Neural cell (in vitro differentiated cells): ENCODE data around the gene PROSER2. TPM values are rescaled to one million over a fixed set of nuclear protein-coding genes. Genes with fewer than 3 reads are reported as not detected.

Experiments used
- H2AFZ ChIP-seq: fragments of 200-600, 300-800 bp; sonication (generic), shearing (Covaris generic); 2 replicates; pipeline ENCODE4 v1.6.0; 2014; ENCODE audit warnings: low read depth, mild to moderate bottlenecking, antibody characterized with exemption, low read length, moderate library complexity
- H3F3A ChIP-seq: fragments of 200-600 bp; shearing (Covaris generic); 2 replicates; pipeline ENCODE4 v1.6.1; 2016; ENCODE audit warnings: mild to moderate bottlenecking, moderate library complexity, mixed read lengths, antibody characterized with exemption, low read length; ENCODE audit not compliant: insufficient read depth, poor library complexity, severe bottlenecking
- H3K27ac ChIP-seq: fragments of 200-600, 300-800 bp; sonication (generic), shearing (Covaris generic); 2 replicates; pipeline ENCODE4 v1.5.1; 2014; ENCODE audit warnings: mild to moderate bottlenecking, low read length, moderate library complexity
- H3K27me3 ChIP-seq: fragments of 300-800, 200-600 bp; sonication (generic), shearing (Covaris generic); 2 replicates; pipeline ENCODE4 v1.6.0; 2014; ENCODE audit warnings: mild to moderate bottlenecking, low read depth, low read length, moderate library complexity; ENCODE audit not compliant: insufficient read depth
- H3K36me3 ChIP-seq: fragments of 300-800, 200-600 bp; sonication (generic), shearing (Covaris generic); 2 replicates; pipeline ENCODE4 v1.5.1; 2014; ENCODE audit warnings: mild to moderate bottlenecking, antibody characterized with exemption, low read length, moderate library complexity; ENCODE audit not compliant: insufficient read depth
- H3K4me2 ChIP-seq: fragments of 300-800, 200-600 bp; sonication (generic), shearing (Covaris generic); 2 replicates; pipeline ENCODE4 v1.6.0; 2014; ENCODE audit warnings: mild to moderate bottlenecking, low read length
- H3K4me3 ChIP-seq: fragments of 300-800, 200-600 bp; sonication (generic), shearing (Covaris generic); 2 replicates; pipeline ENCODE4 v1.5.1; 2014; ENCODE audit warnings: mild to moderate bottlenecking, low read length, moderate library complexity
- H3K79me2 ChIP-seq: fragments of 200-600 bp; shearing (Covaris generic); replicated peaks from 2 replicates; pipeline ENCODE4 v1.6.0; 2014; ENCODE audit warnings: mild to moderate bottlenecking, low read length, moderate library complexity; ENCODE audit not compliant: insufficient read depth
- H3K9ac ChIP-seq: fragments of 300-800, 200-600 bp; sonication (generic), shearing (Covaris generic); 2 replicates; pipeline ENCODE4 v1.6.1; 2016; ENCODE audit warnings: mild to moderate bottlenecking, low read length, mixed read lengths
- H3K9me2 ChIP-seq: fragments of 200-600 bp; shearing (Covaris generic); 2 replicates; pipeline ENCODE4 v1.6.1; 2016; ENCODE audit warnings: mild to moderate bottlenecking, low read length, mixed read lengths; ENCODE audit not compliant: insufficient read depth
- H3K9me3 ChIP-seq: fragments of 200-600, 300-800 bp; sonication (generic), shearing (Covaris generic); 2 replicates; pipeline ENCODE4 v1.6.1; 2016; ENCODE audit warnings: mild to moderate bottlenecking, mixed run types, low read length, moderate library complexity, mixed read lengths
- H4K20me1 ChIP-seq: fragments of 200-600 bp; shearing (Covaris generic); 2 replicates; pipeline ENCODE4 v1.6.1; 2016; ENCODE audit warnings: mild to moderate bottlenecking, mixed run types; ENCODE audit not compliant: insufficient read depth
- CTCF ChIP-seq: fragments of 450-650 bp; IDR thresholded peaks from 2 replicates; pipeline ENCODE4 v1.5.1; 2014; ENCODE audit warnings: antibody characterized with exemption, mild to moderate bottlenecking, moderate library complexity; ENCODE audit not compliant: poor library complexity, severe bottlenecking
- EP300 ChIP-seq: fragments of 450-650 bp; conservative IDR thresholded peaks from 2 replicates; pipeline ENCODE4 v1.6.1; 2014; ENCODE audit warnings: antibody characterized with exemption, mild to moderate bottlenecking, moderate library complexity; ENCODE audit not compliant: poor library complexity, severe bottlenecking
- EZH2 ChIP-seq: fragments of 200-600, 300-800 bp; shearing (Covaris generic), sonication (generic); IDR thresholded peaks from 2 replicates; pipeline ENCODE4 v1.6.1; 2014; ENCODE audit warnings: antibody characterized with exemption, low read length, borderline replicate concordance, mild to moderate bottlenecking; ENCODE audit not compliant: insufficient read depth, poor library complexity, severe bottlenecking
- MXI1 ChIP-seq: fragments of 450-650 bp; conservative IDR thresholded peaks from 2 replicates; pipeline ENCODE4 v1.6.1; 2014; ENCODE audit warnings: antibody characterized with exemption, mild to moderate bottlenecking; ENCODE audit not compliant: poor library complexity, severe bottlenecking
- POLR2AphosphoS5 ChIP-seq: IDR thresholded peaks from 2 replicates; pipeline ENCODE4 v1.6.1; 2012
- RAD21 ChIP-seq: fragments of 450-650 bp; conservative IDR thresholded peaks from 2 replicates; pipeline ENCODE4 v1.6.1; 2014; ENCODE audit warnings: antibody characterized with exemption, mild to moderate bottlenecking, moderate library complexity
- REST ChIP-seq: IDR thresholded peaks from 2 replicates; pipeline ENCODE4 v1.6.1; 2012; ENCODE audit warnings: borderline replicate concordance
- SMC3 ChIP-seq: fragments of 450-650 bp; conservative IDR thresholded peaks from 2 replicates; pipeline ENCODE4 v1.6.1; 2014; ENCODE audit warnings: antibody characterized with exemption, mild to moderate bottlenecking, moderate library complexity; ENCODE audit not compliant: poor library complexity
- TAF1 ChIP-seq: IDR thresholded peaks from 2 replicates; pipeline ENCODE4 v1.6.1; 2012; ENCODE audit warnings: low read depth
- polyA plus RNA-seq: library from polyadenylated mRNA; depleted of rRNA; stranded (reverse); fragments of >200 nt; gene quantifications from 2 replicates; pipeline ENCODE4 v1.2.3, GENCODE V29; 2014

The PROSER2 gene
- polyA plus RNA-seq, 1 donor from 2014 or later = 1.1 TPM

- H2AFZ ChIP-seq = no peak overlapping the region
- TF ChIP-seq EZH2 (no peak), CTCF (no peak), EP300 (no peak), RAD21 (no peak), SMC3 (no peak), POLR2AphosphoS5 (no peak), REST (no peak), MXI1 (no peak), TAF1 (no peak)
- no peaks in the 10 kb centered on the region for H3K36me3 ChIP-seq
- no peaks in the 10 kb centered on the region for H3K27me3 ChIP-seq
- H3K9ac ChIP-seq = no peak overlapping the region
- H3K79me2 ChIP-seq = no peaks in the 10 kb centered on the region
- no peaks in the 10 kb centered on the region for H3K9me2 ChIP-seq
- no peaks in the 10 kb centered on the region for H4K20me1 ChIP-seq
- no peak overlapping the region for H3K4me2 ChIP-seq
- no peaks in the 10 kb centered on the region for H3F3A ChIP-seq
- H3K4me3 ChIP-seq = no peak overlapping the region
- H3K27ac ChIP-seq = no peak overlapping the region
- no peaks in the 10 kb centered on the region for H3K9me3 ChIP-seq
These were observed 32.9 kb downstream of the PROSER2 start for GRCh38 chr10:11856089-11856488.

GRCh38 chr10:11856678-11857077 lies 33.5 kb downstream of the PROSER2 start:
- Histone ChIP-seq H4K20me1 (no peaks in the 10 kb centered on the region), H3K4me2 (no peak overlapping the region), H3F3A (no peaks in the 10 kb centered on the region), H3K27ac (no peak overlapping the region), H3K9ac (no peak overlapping the region), H3K79me2 (no peaks in the 10 kb centered on the region), H3K4me3 (no peak overlapping the region), H3K36me3 (no peaks in the 10 kb centered on the region), H3K9me3 (no peaks in the 10 kb centered on the region), H2AFZ (no peak overlapping the region), H3K27me3 (no peaks in the 10 kb centered on the region), H3K9me2 (no peaks in the 10 kb centered on the region)
- no peak for TF ChIP-seq CTCF
- TF ChIP-seq TAF1 = no peak
- TF ChIP-seq SMC3 = no peak
- TF ChIP-seq POLR2AphosphoS5 = no peak
- TF ChIP-seq MXI1 = no peak
- TF ChIP-seq EP300 = no peak
- TF ChIP-seq RAD21 = no peak
- TF ChIP-seq REST = no peak
- no peak for TF ChIP-seq EZH2
